Uterus (tissue), 2 donors: Measurements from ENCODE around the gene BHLHE40.

Experiments used
- POLR2A ChIP-seq, 2 donors: fragments of 450-650 bp; IDR thresholded peaks; one replicate each; pipeline ENCODE4 v1.6.1; 2016; ENCODE audit warnings: antibody characterized with exemption in 2 of 2, mild to moderate bottlenecking in 1 of 2, moderate library complexity in 1 of 2
- TF ChIP-seq, protein P1 (sequence below), 4 experiments: fragments of 200-600 bp in 2 of 4; fragments of 450-650 bp in 2 of 4; sonication (generic) in 2 of 4; IDR thresholded peaks; one replicate each; pipeline ENCODE4 v1.5.1; 2016 to 2019; ENCODE audit warnings: antibody characterized with exemption in 4 of 4, mild to moderate bottlenecking in 2 of 4, moderate library complexity in 1 of 4

DNA sequence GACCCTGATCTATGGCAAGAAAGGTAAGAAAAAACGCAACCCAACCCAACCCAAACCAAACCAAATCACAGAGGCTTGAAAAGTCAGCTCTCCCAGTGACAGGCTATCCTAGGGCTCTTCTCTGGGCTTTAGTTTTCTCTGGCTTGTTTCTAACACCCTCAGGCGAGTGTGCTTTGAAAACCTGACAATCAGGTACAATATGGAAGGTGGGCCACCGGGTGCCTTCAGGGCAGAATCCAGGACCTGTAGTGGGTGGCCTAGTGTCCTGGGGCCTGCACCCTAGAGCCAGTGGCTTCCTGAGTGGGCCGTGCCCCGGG is 46.8 kb downstream of the BHLHE40 start:
- TF ChIP-seq POLR2A (IDR thresholded peaks at IDR 0.05) = no peak
- TF ChIP-seq, protein P1, sequence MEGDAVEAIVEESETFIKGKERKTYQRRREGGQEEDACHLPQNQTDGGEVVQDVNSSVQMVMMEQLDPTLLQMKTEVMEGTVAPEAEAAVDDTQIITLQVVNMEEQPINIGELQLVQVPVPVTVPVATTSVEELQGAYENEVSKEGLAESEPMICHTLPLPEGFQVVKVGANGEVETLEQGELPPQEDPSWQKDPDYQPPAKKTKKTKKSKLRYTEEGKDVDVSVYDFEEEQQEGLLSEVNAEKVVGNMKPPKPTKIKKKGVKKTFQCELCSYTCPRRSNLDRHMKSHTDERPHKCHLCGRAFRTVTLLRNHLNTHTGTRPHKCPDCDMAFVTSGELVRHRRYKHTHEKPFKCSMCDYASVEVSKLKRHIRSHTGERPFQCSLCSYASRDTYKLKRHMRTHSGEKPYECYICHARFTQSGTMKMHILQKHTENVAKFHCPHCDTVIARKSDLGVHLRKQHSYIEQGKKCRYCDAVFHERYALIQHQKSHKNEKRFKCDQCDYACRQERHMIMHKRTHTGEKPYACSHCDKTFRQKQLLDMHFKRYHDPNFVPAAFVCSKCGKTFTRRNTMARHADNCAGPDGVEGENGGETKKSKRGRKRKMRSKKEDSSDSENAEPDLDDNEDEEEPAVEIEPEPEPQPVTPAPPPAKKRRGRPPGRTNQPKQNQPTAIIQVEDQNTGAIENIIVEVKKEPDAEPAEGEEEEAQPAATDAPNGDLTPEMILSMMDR (IDR thresholded peaks at IDR 0.05) = no peak
